Measurements from ENCODE around the gene HMCN2. TPM values are rescaled to one million over a fixed set of nuclear protein-coding genes. Genes with fewer than 3 reads are reported as not detected.

The HMCN2 gene
- total and polyA plus RNA-seq, 2 donors from 2014 or later, result 0.99 to 8.6 TPM

DNA sequence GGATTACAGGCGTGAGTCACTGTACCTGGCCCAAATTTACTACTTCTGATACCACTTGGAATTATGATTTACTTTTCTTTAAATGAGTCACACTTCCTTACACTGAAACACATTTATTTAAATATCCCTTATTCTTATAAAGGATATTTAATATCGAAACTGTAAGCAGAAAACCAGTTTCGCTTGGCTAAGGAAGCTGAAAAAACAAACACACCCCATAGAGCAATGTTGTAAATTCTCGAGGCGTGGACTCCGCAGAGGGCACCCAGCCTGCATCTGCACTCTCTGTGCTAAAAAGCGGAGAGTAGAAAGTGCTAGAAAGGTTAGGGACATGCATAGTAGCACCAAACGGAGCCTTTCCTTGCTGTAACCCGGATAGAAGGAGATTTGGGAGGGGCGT lies 86.5 kb downstream of the HMCN2 start:
- no peak overlapping the region for H3K4me3 ChIP-seq (ENCODE audit: low read length in 3 of 3)
- no peak overlapping the region for H3K9ac ChIP-seq (ENCODE audit: low read length in 3 of 3)
- DNase-seq, result no peak
- no peaks in the 10 kb centered on the region for H3K4me1 ChIP-seq (ENCODE audit: control insufficient read depth in 2 of 3, insufficient read depth in 2 of 3, low read depth in 1 of 3, low read length in 3 of 3)
- no peaks in the 10 kb centered on the region for H3K9me3 ChIP-seq (ENCODE audit: control insufficient read depth in 2 of 3, insufficient read depth in 1 of 3, low read length in 3 of 3)
- FAIRE-seq, result no peak
- no peaks in the 10 kb centered on the region for H3K36me3 ChIP-seq (ENCODE audit: control insufficient read depth in 2 of 3, insufficient read depth in 3 of 3, low read length in 3 of 3)
- TF ChIP-seq, protein P1, sequence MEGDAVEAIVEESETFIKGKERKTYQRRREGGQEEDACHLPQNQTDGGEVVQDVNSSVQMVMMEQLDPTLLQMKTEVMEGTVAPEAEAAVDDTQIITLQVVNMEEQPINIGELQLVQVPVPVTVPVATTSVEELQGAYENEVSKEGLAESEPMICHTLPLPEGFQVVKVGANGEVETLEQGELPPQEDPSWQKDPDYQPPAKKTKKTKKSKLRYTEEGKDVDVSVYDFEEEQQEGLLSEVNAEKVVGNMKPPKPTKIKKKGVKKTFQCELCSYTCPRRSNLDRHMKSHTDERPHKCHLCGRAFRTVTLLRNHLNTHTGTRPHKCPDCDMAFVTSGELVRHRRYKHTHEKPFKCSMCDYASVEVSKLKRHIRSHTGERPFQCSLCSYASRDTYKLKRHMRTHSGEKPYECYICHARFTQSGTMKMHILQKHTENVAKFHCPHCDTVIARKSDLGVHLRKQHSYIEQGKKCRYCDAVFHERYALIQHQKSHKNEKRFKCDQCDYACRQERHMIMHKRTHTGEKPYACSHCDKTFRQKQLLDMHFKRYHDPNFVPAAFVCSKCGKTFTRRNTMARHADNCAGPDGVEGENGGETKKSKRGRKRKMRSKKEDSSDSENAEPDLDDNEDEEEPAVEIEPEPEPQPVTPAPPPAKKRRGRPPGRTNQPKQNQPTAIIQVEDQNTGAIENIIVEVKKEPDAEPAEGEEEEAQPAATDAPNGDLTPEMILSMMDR (IDR thresholded peaks at IDR 0.05; ENCODE audit: borderline replicate concordance, extremely low read depth, insufficient read depth), result no peak
- H3K27me3 ChIP-seq (ENCODE audit: control insufficient read depth, insufficient read depth, low read length), result no peaks in the 10 kb centered on the region
- intact Hi-C loops (cut with DNase I), result no loop called here
- no peak overlapping the region for H3K27ac ChIP-seq (ENCODE audit: low read depth in 2 of 2, low read length in 2 of 2)

DNA sequence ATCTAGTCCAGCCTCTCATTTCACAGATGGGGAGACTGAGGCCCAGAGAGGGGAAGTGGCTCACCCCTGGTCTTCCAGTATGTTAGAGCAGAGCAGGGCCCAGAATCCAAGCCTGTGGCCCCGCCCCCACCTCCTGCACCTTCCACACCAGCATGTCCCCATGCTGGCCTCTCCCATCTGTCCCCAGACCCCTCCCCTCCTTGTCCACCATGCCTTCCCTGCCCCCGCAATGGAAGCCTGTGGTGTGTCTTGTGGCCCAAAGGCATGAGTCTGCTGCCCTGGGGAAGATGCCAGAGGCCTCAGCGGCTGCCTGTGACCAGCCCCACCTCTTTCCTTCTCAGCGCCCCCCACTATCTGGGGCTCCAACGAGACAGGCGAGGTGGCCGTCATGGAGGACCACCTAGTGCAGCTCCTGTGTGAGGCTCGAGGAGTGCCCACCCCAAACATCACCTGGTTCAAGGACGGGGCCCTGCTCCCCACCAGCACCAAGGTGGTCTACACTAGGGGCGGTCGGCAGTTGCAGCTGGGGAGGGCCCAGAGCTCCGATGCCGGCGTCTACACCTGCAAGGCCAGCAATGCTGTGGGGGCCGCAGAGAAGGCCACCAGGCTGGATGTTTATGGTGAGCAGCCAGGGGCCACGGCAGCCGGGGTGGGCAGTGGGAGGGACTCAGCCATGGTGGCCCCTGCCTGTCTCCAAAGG lies 87.2 kb downstream of the HMCN2 start:
- no peak for FAIRE-seq
- Histone ChIP-seq H3K4me3 (ENCODE audit: low read length in 3 of 3) (no peak overlapping the region), H3K27ac (ENCODE audit: low read depth in 2 of 2, low read length in 2 of 2) (no peak overlapping the region), H3K9me3 (ENCODE audit: control insufficient read depth in 2 of 3, insufficient read depth in 1 of 3, low read length in 3 of 3) (no peaks in the 10 kb centered on the region), H3K27me3 (ENCODE audit: control insufficient read depth, insufficient read depth, low read length) (no peaks in the 10 kb centered on the region), H3K4me1 (ENCODE audit: control insufficient read depth in 2 of 3, insufficient read depth in 2 of 3, low read depth in 1 of 3, low read length in 3 of 3) (no peaks in the 10 kb centered on the region), H3K9ac (ENCODE audit: low read length in 3 of 3) (no peak overlapping the region), H3K36me3 (ENCODE audit: control insufficient read depth in 2 of 3, insufficient read depth in 3 of 3, low read length in 3 of 3) (no peaks in the 10 kb centered on the region)
- DNase-seq, result no peak
- TF ChIP-seq, protein P1 (IDR thresholded peaks at IDR 0.05; ENCODE audit: borderline replicate concordance, extremely low read depth, insufficient read depth), result no peak
- intact Hi-C loops (cut with DNase I), result no loop called here

DNA sequence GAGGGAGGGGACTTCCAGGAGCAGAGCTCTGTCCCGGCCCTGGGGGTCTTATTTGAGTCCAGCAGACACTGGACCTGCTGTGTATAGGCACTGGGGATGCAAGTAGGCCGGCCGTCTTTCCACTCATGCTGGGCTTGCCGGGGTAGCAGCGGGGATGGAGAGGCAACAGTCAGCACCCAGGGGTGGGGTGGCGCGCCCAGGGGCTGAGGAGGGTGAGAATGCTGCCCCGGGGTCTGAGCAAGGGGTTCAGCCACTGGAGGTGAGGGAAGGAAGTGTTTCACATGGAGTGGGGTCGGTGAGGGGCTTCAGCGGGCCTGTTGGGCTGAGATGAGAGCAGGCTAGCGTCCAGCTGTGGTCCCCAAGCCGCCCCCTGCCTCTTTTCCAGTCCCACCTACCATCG lies 88.8 kb downstream of the HMCN2 start:
- H3K9ac ChIP-seq (ENCODE audit: low read length in 3 of 3), result no peak overlapping the region
- TF ChIP-seq, protein P1 (IDR thresholded peaks at IDR 0.05; ENCODE audit: borderline replicate concordance, extremely low read depth, insufficient read depth), result no peak
- DNase-seq (peak in 1 of 5 donors; percentile 47), FAIRE-seq (no peak)
- no peaks in the 10 kb centered on the region for H3K36me3 ChIP-seq (ENCODE audit: control insufficient read depth in 2 of 3, insufficient read depth in 3 of 3, low read length in 3 of 3)
- H3K27ac ChIP-seq (ENCODE audit: low read depth in 2 of 2, low read length in 2 of 2), result no peak overlapping the region
- H3K9me3 ChIP-seq (ENCODE audit: control insufficient read depth in 2 of 3, insufficient read depth in 1 of 3, low read length in 3 of 3), result no peaks in the 10 kb centered on the region
- H3K4me3 ChIP-seq (ENCODE audit: low read length in 3 of 3), result no peak overlapping the region
- H3K27me3 ChIP-seq (ENCODE audit: control insufficient read depth, insufficient read depth, low read length), result no peaks in the 10 kb centered on the region
- no peaks in the 10 kb centered on the region for H3K4me1 ChIP-seq (ENCODE audit: control insufficient read depth in 2 of 3, insufficient read depth in 2 of 3, low read depth in 1 of 3, low read length in 3 of 3)
- intact Hi-C loops (cut with DNase I), result no loop called here

DNA sequence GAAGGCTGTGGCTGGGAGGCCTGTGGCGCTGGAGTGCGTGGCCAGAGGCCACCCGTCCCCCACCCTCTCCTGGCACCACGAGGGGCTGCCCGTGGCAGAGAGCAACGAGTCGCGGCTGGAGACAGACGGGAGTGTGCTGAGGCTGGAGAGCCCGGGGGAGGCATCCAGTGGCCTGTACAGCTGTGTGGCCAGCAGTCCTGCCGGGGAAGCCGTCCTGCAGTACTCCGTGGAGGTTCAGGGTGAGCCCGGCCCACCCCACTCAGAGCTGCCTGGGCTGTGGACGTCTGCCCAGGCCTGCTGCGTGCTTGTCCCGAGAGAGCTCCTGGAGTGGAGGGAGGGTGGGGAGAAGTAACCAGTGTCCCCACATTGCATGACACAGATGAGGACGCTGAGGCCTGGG lies 89.2 kb downstream of the HMCN2 start:
- DNase-seq, result peak in 1 of 5 donors; percentile 70
- no peak for FAIRE-seq
- no peaks in the 10 kb centered on the region for H3K9me3 ChIP-seq (ENCODE audit: control insufficient read depth in 2 of 3, insufficient read depth in 1 of 3, low read length in 3 of 3)

More for the DNA sequence above, 89.2 kb downstream of the HMCN2 start:
- Histone ChIP-seq H3K9ac (ENCODE audit: low read length in 3 of 3) (no peak overlapping the region), H3K27ac (ENCODE audit: low read depth in 2 of 2, low read length in 2 of 2) (no peak overlapping the region), H3K4me1 (ENCODE audit: control insufficient read depth in 2 of 3, insufficient read depth in 2 of 3, low read depth in 1 of 3, low read length in 3 of 3) (no peaks in the 10 kb centered on the region), H3K36me3 (ENCODE audit: control insufficient read depth in 2 of 3, insufficient read depth in 3 of 3, low read length in 3 of 3) (no peaks in the 10 kb centered on the region), H3K27me3 (ENCODE audit: control insufficient read depth, insufficient read depth, low read length) (no peaks in the 10 kb centered on the region), H3K4me3 (ENCODE audit: low read length in 3 of 3) (no peak overlapping the region)
- TF ChIP-seq, protein P1 (IDR thresholded peaks at IDR 0.05; ENCODE audit: borderline replicate concordance, extremely low read depth, insufficient read depth), result no peak
- intact Hi-C loops (cut with DNase I), result no loop called here
